ENCODE measurements around the gene LLGL1.

Gene LLGL1

GRCh38 chr17:18236494-18236893 lies 11.1 kb downstream of the LLGL1 start:
- Histone ChIP-seq H3K27ac (ENCODE audit: low read depth, low read length, poor library complexity, severe bottlenecking) (no peak overlapping the region), H4K20me1 (ENCODE audit: insufficient read depth, low read length) (no peaks in the 10 kb centered on the region), H3K4me3 (ENCODE audit: low read depth, low read length, poor library complexity, severe bottlenecking) (no peak overlapping the region), H3K9me3 (ENCODE audit: low read length) (no peaks in the 10 kb centered on the region), H3K4me1 (ENCODE audit: insufficient read depth, low read length, severe bottlenecking) (no peaks in the 10 kb centered on the region), H3F3A (ENCODE audit: insufficient read depth, low read length) (no peaks in the 10 kb centered on the region), H3K79me2 (ENCODE audit: insufficient read depth, low read length) (no peaks in the 10 kb centered on the region), H3K27me3 (ENCODE audit: insufficient read depth, low read length) (no peaks in the 10 kb centered on the region), H2AFZ (ENCODE audit: low read length) (no peak overlapping the region), H3K4me2 (ENCODE audit: low read length) (no peak overlapping the region), H3K9me2 (ENCODE audit: low read depth, low read length) (no peaks in the 10 kb centered on the region), H3K36me3 (ENCODE audit: insufficient read depth, low read length) (no peaks in the 10 kb centered on the region; the same call in 1 of the 2 replicates), H3K9ac (ENCODE audit: low read length) (no peak overlapping the region)
- no peak for TF ChIP-seq CTCF (IDR thresholded peaks at IDR 0.05; ENCODE audit: low read length)
- TF ChIP-seq EZH2 (IDR thresholded peaks at IDR 0.05; ENCODE audit: borderline replicate concordance, low read length) = no peak

GRCh38 chr17:18237461-18237860 lies 12.0 kb downstream of the LLGL1 start:
- Histone ChIP-seq H3K9me2 (ENCODE audit: low read depth, low read length) (no peaks in the 10 kb centered on the region), H2AFZ (ENCODE audit: low read length) (no peak overlapping the region), H3K79me2 (ENCODE audit: insufficient read depth, low read length) (no peaks in the 10 kb centered on the region), H3K9ac (ENCODE audit: low read length) (no peak overlapping the region), H3K4me2 (ENCODE audit: low read length) (no peak overlapping the region), H3K36me3 (ENCODE audit: insufficient read depth, low read length) (no peaks in the 10 kb centered on the region; the same call in 1 of the 2 replicates), H3K4me1 (ENCODE audit: insufficient read depth, low read length, severe bottlenecking) (no peaks in the 10 kb centered on the region), H3F3A (ENCODE audit: insufficient read depth, low read length) (no peaks in the 10 kb centered on the region), H3K27ac (ENCODE audit: low read depth, low read length, poor library complexity, severe bottlenecking) (no peak overlapping the region), H3K4me3 (ENCODE audit: low read depth, low read length, poor library complexity, severe bottlenecking) (no peak overlapping the region), H3K27me3 (ENCODE audit: insufficient read depth, low read length) (no peaks in the 10 kb centered on the region), H4K20me1 (ENCODE audit: insufficient read depth, low read length) (no peaks in the 10 kb centered on the region), H3K9me3 (ENCODE audit: low read length) (no peaks in the 10 kb centered on the region)
- TF ChIP-seq CTCF (IDR thresholded peaks at IDR 0.05; ENCODE audit: low read length) = no peak
- no peak for TF ChIP-seq EZH2 (IDR thresholded peaks at IDR 0.05; ENCODE audit: borderline replicate concordance, low read length)

GRCh38 chr17:18238299-18238698 lies 12.9 kb downstream of the LLGL1 start:
- no peak overlapping the region for H3K4me2 ChIP-seq (ENCODE audit: low read length)
- no peak overlapping the region for H3K4me3 ChIP-seq (ENCODE audit: low read depth, low read length, poor library complexity, severe bottlenecking)
- H4K20me1 ChIP-seq (ENCODE audit: insufficient read depth, low read length) = no peaks in the 10 kb centered on the region
- no peaks in the 10 kb centered on the region for H3F3A ChIP-seq (ENCODE audit: insufficient read depth, low read length)
- H3K36me3 ChIP-seq (ENCODE audit: insufficient read depth, low read length) = no peaks in the 10 kb centered on the region; the same call in 1 of the 2 replicates
- H3K9me3 ChIP-seq (ENCODE audit: low read length) = no peaks in the 10 kb centered on the region
- TF ChIP-seq CTCF (IDR thresholded peaks at IDR 0.05; ENCODE audit: low read length) (no peak), EZH2 (IDR thresholded peaks at IDR 0.05; ENCODE audit: borderline replicate concordance, low read length) (no peak)
- H3K4me1 ChIP-seq (ENCODE audit: insufficient read depth, low read length, severe bottlenecking) = no peaks in the 10 kb centered on the region
- no peak overlapping the region for H3K27ac ChIP-seq (ENCODE audit: low read depth, low read length, poor library complexity, severe bottlenecking)
- no peaks in the 10 kb centered on the region for H3K9me2 ChIP-seq (ENCODE audit: low read depth, low read length)
- H2AFZ ChIP-seq (ENCODE audit: low read length) = no peak overlapping the region
- H3K79me2 ChIP-seq (ENCODE audit: insufficient read depth, low read length) = no peaks in the 10 kb centered on the region
- no peak overlapping the region for H3K9ac ChIP-seq (ENCODE audit: low read length)
- no peaks in the 10 kb centered on the region for H3K27me3 ChIP-seq (ENCODE audit: insufficient read depth, low read length)
